Activated T-cell treated with anti-CD3 and anti-CD28 coated beads for 4 hours (primary cell): ENCODE results near the gene BRCA2.

Experiments
- DNase-seq: peaks from one replicate; pipeline ENCODE4 v3.0.0-alpha.2; 2020

Gene BRCA2

GRCh38 chr13:32315238-32316027, at the start of gene BRCA2, which contains the start of gene ZAR1L:
TSS of gene BRCA2 (plus strand) at chr13:32315508. CDS start at chr13:32316461, 953 bp downstream.
TSS of gene ZAR1L (minus strand) at chr13:32315363. CDS start at chr13:32311925, 3,438 bp downstream.
- peak; percentile 78 for DNase-seq

- no peak for DNase-seq
Observed at GRCh38 chr13:32265726-32266125, 49.6 kb upstream of the BRCA2 start.

- DNase-seq = no peak
Observed at GRCh38 chr13:32266130-32266529, 49.2 kb upstream of the BRCA2 start.

- DNase-seq = peak; percentile 40
Observed at GRCh38 chr13:32267836-32268439, 47.4 kb upstream of the BRCA2 start.

GRCh38 chr13:32272021-32272683, 43.2 kb upstream of the BRCA2 start:
- DNase-seq = no peak

- no peak for DNase-seq
Observed at GRCh38 chr13:32277839-32278238, 37.5 kb upstream of the BRCA2 start.

GRCh38 chr13:32278426-32278825, 36.9 kb upstream of the BRCA2 start:
- no peak for DNase-seq

GRCh38 chr13:32281096-32281495, 34.2 kb upstream of the BRCA2 start:
- DNase-seq = no peak

GRCh38 chr13:32282096-32282711, 33.1 kb upstream of the BRCA2 start:
- no peak for DNase-seq

- no peak for DNase-seq
Observed at GRCh38 chr13:32284927-32285632, 30.2 kb upstream of the BRCA2 start.

- DNase-seq = no peak
Observed at GRCh38 chr13:32285633-32285965, 29.7 kb upstream of the BRCA2 start.

GRCh38 chr13:32297206-32297605, 18.1 kb upstream of the BRCA2 start:
- no peak for DNase-seq

GRCh38 chr13:32298695-32299094, 16.6 kb upstream of the BRCA2 start:
- no peak for DNase-seq

- no peak for DNase-seq
Observed at GRCh38 chr13:32299893-32300292, 15.4 kb upstream of the BRCA2 start.

GRCh38 chr13:32300406-32300805, 14.9 kb upstream of the BRCA2 start:
- no peak for DNase-seq

GRCh38 chr13:32300920-32301319, 14.4 kb upstream of the BRCA2 start:
- no peak for DNase-seq

GRCh38 chr13:32302461-32302860, 12.8 kb upstream of the BRCA2 start:
- no peak for DNase-seq

GRCh38 chr13:32305646-32306045, 9.7 kb upstream of the BRCA2 start:
- DNase-seq = no peak

- no peak for DNase-seq
Observed at GRCh38 chr13:32309312-32310133, 5.8 kb upstream of the BRCA2 start.

- DNase-seq = no peak
Observed at GRCh38 chr13:32310134-32310706, 5.1 kb upstream of the BRCA2 start.

GRCh38 chr13:32311188-32311897, 4.0 kb upstream of the BRCA2 start:
- no peak for DNase-seq
